SU-DHL-6 (cell line): ENCODE measurements around the gene CACNB4.
"Not testable (repeated sequence)": the region's sequence is repeated elsewhere in the genome, so short reads cannot be mapped to it uniquely, and the experiment has no call there.

ENCODE experiments used
- H2AFZ ChIP-seq: fragments of 200-600 bp; sonication (generic); 2 replicates; pipeline ENCODE4 v1.6.1; 2014; ENCODE audit warnings: low read depth, mild to moderate bottlenecking, moderate library complexity, mixed read lengths, antibody characterized with exemption, low read length; ENCODE audit not compliant: severe bottlenecking
- H3F3A ChIP-seq: fragments of 200-600 bp; shearing (Covaris generic); 2 replicates; pipeline ENCODE4 v1.6.0; 2016; ENCODE audit warnings: antibody characterized with exemption, mild to moderate bottlenecking; ENCODE audit not compliant: insufficient read depth
- H3K27ac ChIP-seq: fragments of 200-600 bp; sonication (generic); 2 replicates; pipeline ENCODE4 v1.5.1; 2016; ENCODE audit warnings: low read depth, mild to moderate bottlenecking, low read length, moderate library complexity, mixed read lengths
- H3K27me3 ChIP-seq: fragments of 200-600 bp; sonication (generic), shearing (Covaris generic); 2 replicates; pipeline ENCODE4 v1.6.0; 2014; ENCODE audit warnings: mild to moderate bottlenecking, low read length
- H3K36me3 ChIP-seq: fragments of 200-600 bp; sonication (generic); 2 replicates; pipeline ENCODE4 v1.6.1; 2014; ENCODE audit warnings: mild to moderate bottlenecking, low read length, mixed read lengths
- H3K4me2 ChIP-seq: fragments of 300-600, 200-600 bp; shearing (Covaris generic), sonication (generic); 2 replicates; pipeline ENCODE4 v1.6.0; 2014; ENCODE audit warnings: low read length, low read depth, mild to moderate bottlenecking; ENCODE audit not compliant: poor library complexity, severe bottlenecking
- H3K4me3 ChIP-seq: fragments of 200-600 bp; sonication (generic); 2 replicates; pipeline ENCODE4 v1.5.1; 2014; ENCODE audit warnings: antibody characterized with exemption, low read length, mild to moderate bottlenecking, mixed read lengths; ENCODE audit not compliant: insufficient read depth, poor library complexity, severe bottlenecking
- H3K79me2 ChIP-seq: fragments of 200-600 bp; sonication (generic); 2 replicates; pipeline ENCODE4 v1.6.1; 2014; ENCODE audit warnings: mild to moderate bottlenecking, low read length, moderate library complexity; ENCODE audit not compliant: insufficient read depth
- H3K9ac ChIP-seq: fragments of 200-600 bp; sonication (generic); 2 replicates; pipeline ENCODE4 v1.7.0; 2014; ENCODE audit warnings: mild to moderate bottlenecking, low read length
- H3K9me2 ChIP-seq: fragments of 200-600 bp; sonication (generic); replicated peaks from 2 replicates; pipeline ENCODE4 v1.6.1; 2014; ENCODE audit warnings: low read length; ENCODE audit not compliant: insufficient read depth
- H3K9me3 ChIP-seq: fragments of 200-600 bp; sonication (generic); 2 replicates; pipeline ENCODE4 v1.6.1; 2014; ENCODE audit warnings: low read length, mixed read lengths; ENCODE audit not compliant: insufficient read depth
- H4K20me1 ChIP-seq: fragments of 200-600 bp; sonication (generic); 2 replicates; pipeline ENCODE4 v1.6.1; 2014; ENCODE audit warnings: low read depth, mild to moderate bottlenecking, antibody characterized with exemption, low read length, moderate library complexity, mixed read lengths
- EZH2phosphoT487 ChIP-seq: fragments of 200-600 bp; sonication (generic), shearing (Covaris generic); conservative IDR thresholded peaks from 2 replicates; pipeline ENCODE4 v1.6.1; 2018; ENCODE audit warnings: mild to moderate bottlenecking, antibody characterized with exemption, low read length, moderate library complexity, mixed read lengths
- TF ChIP-seq, protein P1 (sequence below): fragments of 200-600 bp; sonication (generic); IDR thresholded peaks from one replicate; pipeline ENCODE4 v1.5.1; 2017; ENCODE audit warnings: antibody characterized with exemption, mild to moderate bottlenecking, low read length, moderate library complexity; ENCODE audit not compliant: insufficient read depth, poor library complexity, severe bottlenecking

CACNB4 gene

DNA sequence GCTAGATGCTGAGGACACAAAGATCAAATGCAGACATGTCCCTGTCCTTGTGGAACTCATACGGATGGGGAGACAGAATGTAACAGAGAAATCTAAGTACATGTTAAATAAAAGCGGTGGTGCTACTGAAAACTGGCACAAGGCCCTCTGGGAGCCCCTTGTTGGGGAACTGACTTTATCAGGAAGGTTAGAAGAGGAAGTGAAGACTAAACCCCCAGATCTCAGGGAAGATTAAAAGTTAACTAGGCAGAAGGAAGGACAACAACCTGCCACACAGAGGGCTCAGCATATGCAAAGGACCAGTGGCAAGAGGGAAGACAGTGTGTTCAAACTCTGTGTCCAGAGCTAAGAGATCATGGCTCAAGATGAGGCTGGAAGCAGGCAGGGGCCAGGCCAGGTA is 4.8 kb downstream of the CACNB4 start:
- Histone ChIP-seq H3K36me3 (no peaks in the 10 kb centered on the region), H3K4me3 (no peak overlapping the region), H3K9me2 (no peaks in the 10 kb centered on the region), H3F3A (no peaks in the 10 kb centered on the region), H3K4me2 (no peak overlapping the region), H3K9me3 (no peaks in the 10 kb centered on the region), H2AFZ (no peak overlapping the region), H3K27ac (no peak overlapping the region), H3K79me2 (no peaks in the 10 kb centered on the region), H4K20me1 (no peaks in the 10 kb centered on the region), H3K27me3 (no peaks in the 10 kb centered on the region), H3K9ac (no peak overlapping the region)
- TF ChIP-seq, protein P1, sequence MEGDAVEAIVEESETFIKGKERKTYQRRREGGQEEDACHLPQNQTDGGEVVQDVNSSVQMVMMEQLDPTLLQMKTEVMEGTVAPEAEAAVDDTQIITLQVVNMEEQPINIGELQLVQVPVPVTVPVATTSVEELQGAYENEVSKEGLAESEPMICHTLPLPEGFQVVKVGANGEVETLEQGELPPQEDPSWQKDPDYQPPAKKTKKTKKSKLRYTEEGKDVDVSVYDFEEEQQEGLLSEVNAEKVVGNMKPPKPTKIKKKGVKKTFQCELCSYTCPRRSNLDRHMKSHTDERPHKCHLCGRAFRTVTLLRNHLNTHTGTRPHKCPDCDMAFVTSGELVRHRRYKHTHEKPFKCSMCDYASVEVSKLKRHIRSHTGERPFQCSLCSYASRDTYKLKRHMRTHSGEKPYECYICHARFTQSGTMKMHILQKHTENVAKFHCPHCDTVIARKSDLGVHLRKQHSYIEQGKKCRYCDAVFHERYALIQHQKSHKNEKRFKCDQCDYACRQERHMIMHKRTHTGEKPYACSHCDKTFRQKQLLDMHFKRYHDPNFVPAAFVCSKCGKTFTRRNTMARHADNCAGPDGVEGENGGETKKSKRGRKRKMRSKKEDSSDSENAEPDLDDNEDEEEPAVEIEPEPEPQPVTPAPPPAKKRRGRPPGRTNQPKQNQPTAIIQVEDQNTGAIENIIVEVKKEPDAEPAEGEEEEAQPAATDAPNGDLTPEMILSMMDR, result no peak
- TF ChIP-seq EZH2phosphoT487, result no peak

DNA sequence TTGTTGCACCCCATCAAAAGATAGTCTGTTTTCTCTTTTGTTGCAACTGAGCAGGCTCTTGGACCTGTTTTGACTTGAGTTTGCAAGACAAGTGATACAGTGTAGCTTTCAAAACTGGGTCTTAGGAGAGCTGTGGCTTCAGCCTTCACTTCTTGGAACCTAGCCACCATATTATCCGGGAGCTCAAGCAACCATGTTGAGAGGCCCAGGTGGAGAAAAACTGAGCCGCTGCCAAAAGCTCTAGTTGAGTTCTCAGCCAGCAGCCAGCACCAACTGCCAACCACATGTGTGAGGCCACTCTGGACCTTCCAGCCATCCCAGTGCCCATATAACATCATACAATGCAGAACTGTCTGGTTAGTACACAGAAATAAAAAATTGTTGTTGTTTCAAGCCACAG is 5.4 kb downstream of the CACNB4 start:
- TF ChIP-seq EZH2phosphoT487, result no peak
- Histone ChIP-seq H4K20me1 (no peaks in the 10 kb centered on the region), H2AFZ (no peak overlapping the region), H3K9ac (no peak overlapping the region), H3K27me3 (no peaks in the 10 kb centered on the region), H3K9me2 (no peaks in the 10 kb centered on the region), H3K9me3 (no peaks in the 10 kb centered on the region), H3K36me3 (no peaks in the 10 kb centered on the region), H3K4me2 (no peak overlapping the region), H3K4me3 (no peak overlapping the region), H3K27ac (no peak overlapping the region), H3K79me2 (no peaks in the 10 kb centered on the region), H3F3A (no peaks in the 10 kb centered on the region)

DNA sequence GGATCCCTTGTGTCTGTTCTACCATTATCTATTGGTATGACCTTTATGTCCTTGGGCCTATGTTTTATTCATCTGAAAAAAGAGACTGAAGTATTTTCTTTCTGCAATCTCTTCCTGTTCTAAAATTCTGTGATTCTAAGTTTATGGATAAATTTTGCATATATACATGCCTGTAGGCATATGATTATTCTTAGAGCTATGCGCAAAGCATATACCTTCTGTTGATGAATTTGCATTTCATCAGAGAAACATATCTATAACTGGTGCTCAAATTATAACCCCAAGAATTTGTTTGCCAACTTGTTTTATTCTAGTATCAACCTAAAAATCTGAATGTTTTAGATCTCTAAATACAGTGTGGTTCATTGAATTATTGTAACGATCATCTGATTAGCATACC is 6.7 kb downstream of the CACNB4 start:
- H3K27ac ChIP-seq, result no peak overlapping the region
- TF ChIP-seq, protein P1, result no peak
- no peak for TF ChIP-seq EZH2phosphoT487
- H3K9ac ChIP-seq, result no peak overlapping the region
- no peak overlapping the region for H3K4me2 ChIP-seq
- H3K9me2 ChIP-seq, result no peaks in the 10 kb centered on the region
- H2AFZ ChIP-seq, result no peak overlapping the region
- no peaks in the 10 kb centered on the region for H3K79me2 ChIP-seq
- H3K36me3 ChIP-seq, result no peaks in the 10 kb centered on the region
- no peaks in the 10 kb centered on the region for H3K9me3 ChIP-seq
- no peak overlapping the region for H3K4me3 ChIP-seq
- H3K27me3 ChIP-seq, result no peaks in the 10 kb centered on the region
- no peaks in the 10 kb centered on the region for H3F3A ChIP-seq
- no peaks in the 10 kb centered on the region for H4K20me1 ChIP-seq

DNA sequence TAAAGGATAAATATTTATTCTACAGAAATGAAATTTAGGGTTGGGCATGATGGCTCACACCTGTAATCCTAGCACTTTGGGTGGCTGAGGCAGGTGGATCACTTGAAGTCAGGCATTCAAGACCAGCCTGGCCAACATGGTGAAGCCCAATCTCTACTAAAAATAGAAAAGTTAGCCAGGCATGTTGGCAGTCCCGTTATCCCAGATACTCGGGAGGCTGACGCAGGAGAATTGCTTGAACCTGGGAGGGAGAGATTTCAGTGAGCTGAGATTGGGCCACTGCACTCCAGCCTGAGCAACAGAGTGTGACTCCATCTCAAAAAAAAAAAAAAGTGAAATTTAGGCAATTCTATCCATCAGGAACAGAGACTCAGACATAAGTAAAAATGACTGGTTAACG is 8.1 kb downstream of the CACNB4 start:
- not testable (repeated sequence) for H3K9me2 ChIP-seq, H2AFZ ChIP-seq, H3K27me3 ChIP-seq, H3K4me2 ChIP-seq, H3K79me2 ChIP-seq, H3K9me3 ChIP-seq, H3K9ac ChIP-seq, H3K4me3 ChIP-seq, H4K20me1 ChIP-seq, H3K27ac ChIP-seq, H3K36me3 ChIP-seq, H3F3A ChIP-seq
